Caco-2 (cell line): Measurements from ENCODE around the gene HOXC10. TPM values are rescaled to one million over a fixed set of nuclear protein-coding genes. Genes with fewer than 3 reads are reported as not detected.

Experiments used
- BruUV-seq: library from RNA; stranded (reverse); fragments of 400-500 nt; replicated peaks from 2 replicates; lab custom pipeline; 2021; lab: Mats Ljungman, UMichigan
- CTCF ChIA-PET: fragments of 300-600 bp; sonication (Branson Sonifier 250); formaldehyde crosslinking; loops from one replicate; lab custom pipeline; 2022; ENCODE audit warnings: antibody characterized with exemption; lab: Charles Lee
- POLR2A ChIA-PET: fragments of 300-600 bp; sonication (Branson Sonifier 250); formaldehyde crosslinking; loops from one replicate; lab custom pipeline; 2022; ENCODE audit warnings: antibody characterized with exemption; lab: Charles Lee
- DNase-seq, 2 experiments: peaks; one replicate each; pipeline versions ENCODE4 v3.0.0 to v3.0.0-alpha.2; 2020 to 2022
- H3K27me3 ChIP-seq: replicated peaks from 2 replicates; pipeline ENCODE4 v1.6.0; 2011; ENCODE audit warnings: low read length; ENCODE audit not compliant: control insufficient read depth, insufficient read depth
- H3K36me3 ChIP-seq: 2 replicates; pipeline ENCODE4 v1.5.1; 2011; ENCODE audit warnings: low read length; ENCODE audit not compliant: control insufficient read depth, insufficient read depth
- H3K4me1 ChIP-seq: fragments of 250-450 bp; sonication (Bioruptor Pico); 2 replicates; pipeline ENCODE4 v1.5.1; 2020; ENCODE audit warnings: mild to moderate bottlenecking
- H3K4me3 ChIP-seq: 2 replicates; pipeline ENCODE4 v1.5.1; 2011; ENCODE audit warnings: low read depth, mild to moderate bottlenecking, control low read depth, low read length
- H3K9me3 ChIP-seq: fragments of 250-450 bp; sonication (Bioruptor Pico); 2 replicates; pipeline ENCODE4 v1.5.1; 2020; ENCODE audit warnings: mild to moderate bottlenecking, moderate library complexity
- H3K27ac Mint-ChIP-seq: one replicate; pipeline ENCODE4 v1.8.0; 2022; ENCODE audit warnings: mixed read lengths; ENCODE audit not compliant: unreplicated experiment
- H3K27me3 Mint-ChIP-seq: one replicate; pipeline ENCODE4 v1.8.0; 2022; ENCODE audit warnings: mixed read lengths; ENCODE audit not compliant: insufficient read depth, unreplicated experiment
- H3K36me3 Mint-ChIP-seq: one replicate; pipeline ENCODE4 v1.8.0; 2022; ENCODE audit warnings: mild to moderate bottlenecking, mixed read lengths; ENCODE audit not compliant: insufficient read depth, unreplicated experiment
- H3K4me1 Mint-ChIP-seq: one replicate; pipeline ENCODE4 v1.8.0; 2022; ENCODE audit warnings: low read depth, mixed read lengths; ENCODE audit not compliant: unreplicated experiment
- H3K4me3 Mint-ChIP-seq: one replicate; pipeline ENCODE4 v1.8.0; 2022; ENCODE audit warnings: mild to moderate bottlenecking, moderate library complexity, mixed read lengths; ENCODE audit not compliant: unreplicated experiment
- H3K9me3 Mint-ChIP-seq: one replicate; pipeline ENCODE4 v1.8.0; 2022; ENCODE audit warnings: mixed read lengths; ENCODE audit not compliant: unreplicated experiment
- intact Hi-C: fragments of 100-400 bp; cut with micrococcal nuclease; formaldehyde crosslinking; loops from one replicate; pipeline ENCODE4 v1.10.0; 2022; ENCODE audit not compliant: unreplicated experiment
- total RNA-seq: library from RNA; stranded (reverse); gene quantifications from 2 replicates; pipeline ENCODE4 v1.2.3, GENCODE V29; 2022
- TF ChIP-seq, protein P1 (sequence below), 2 experiments: fragments of 200-600 bp in 1 of 2; IDR thresholded peaks; 1 replicate in 1 of 2; 2 replicates in 1 of 2; pipeline versions ENCODE4 v1.5.1 to v1.8.0; 2011 to 2022; ENCODE audit warnings: antibody characterized with exemption in 1 of 2, control low read depth in 1 of 2, inconsistent platforms in 1 of 2, low read depth in 1 of 2, low read length in 1 of 2, mild to moderate bottlenecking in 1 of 2, moderate library complexity in 1 of 2; ENCODE audit not compliant: insufficient read depth in 1 of 2, severe bottlenecking in 1 of 2, unreplicated experiment in 1 of 2

The HOXC10 gene
- total RNA-seq, 1 experiment from 2014 or later, result 4.0 TPM

DNA sequence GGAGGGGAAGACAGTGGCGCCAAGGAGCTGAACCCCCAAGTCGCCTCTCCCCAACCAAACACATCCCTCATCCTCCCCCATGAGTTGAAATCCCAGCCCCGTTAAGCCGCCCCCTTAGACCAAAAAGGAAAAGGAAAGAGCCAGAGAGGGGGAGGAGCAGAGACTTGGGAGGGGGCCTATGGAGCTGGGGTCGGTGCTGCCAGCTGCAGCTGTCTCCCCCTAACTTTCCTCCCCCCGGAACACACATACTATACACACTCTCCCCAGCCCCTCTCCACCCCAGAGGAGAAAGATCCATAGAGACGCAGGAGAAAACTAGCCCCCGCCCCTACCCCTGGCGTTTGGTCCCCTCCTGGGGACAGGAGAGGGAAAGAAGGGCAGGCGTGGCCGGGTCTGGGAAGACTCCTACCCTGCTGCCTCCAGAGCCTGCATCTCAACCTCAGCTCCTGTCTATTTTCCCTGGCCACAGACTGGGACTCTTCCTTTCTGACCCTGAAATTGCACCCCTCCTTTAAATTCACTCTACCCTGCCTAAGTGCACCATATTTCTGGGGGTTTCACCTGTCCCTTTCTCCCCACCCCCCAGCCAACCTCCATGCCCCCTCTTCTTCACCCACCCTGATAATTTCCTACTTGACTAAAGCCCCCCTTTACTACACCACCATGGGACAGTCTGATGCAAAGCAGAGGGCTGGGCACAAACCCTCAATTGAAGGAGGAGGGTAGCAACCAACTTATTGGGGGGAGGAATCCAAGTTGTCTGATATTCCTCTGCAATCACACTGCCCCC lies 13.4 kb downstream of the HOXC10 start:
- Histone ChIP-seq H3K4me1 (peaks cover 6% of the 10 kb centered on the region), H3K4me3 (no peak overlapping the region), H3K9me3 (no peaks in the 10 kb centered on the region), H3K36me3 (no peaks in the 10 kb centered on the region), H3K27me3 (no peaks in the 10 kb centered on the region)
- intact Hi-C loops, result no loop called here
- DNase-seq, result no peak
- H3K4me3 Mint-ChIP-seq, result no peak overlapping the region
- ChIA-PET POLR2A (no interaction called here), CTCF (no interaction called here)
- BruUV-seq, result no TSS peak
- TF ChIP-seq, protein P1, sequence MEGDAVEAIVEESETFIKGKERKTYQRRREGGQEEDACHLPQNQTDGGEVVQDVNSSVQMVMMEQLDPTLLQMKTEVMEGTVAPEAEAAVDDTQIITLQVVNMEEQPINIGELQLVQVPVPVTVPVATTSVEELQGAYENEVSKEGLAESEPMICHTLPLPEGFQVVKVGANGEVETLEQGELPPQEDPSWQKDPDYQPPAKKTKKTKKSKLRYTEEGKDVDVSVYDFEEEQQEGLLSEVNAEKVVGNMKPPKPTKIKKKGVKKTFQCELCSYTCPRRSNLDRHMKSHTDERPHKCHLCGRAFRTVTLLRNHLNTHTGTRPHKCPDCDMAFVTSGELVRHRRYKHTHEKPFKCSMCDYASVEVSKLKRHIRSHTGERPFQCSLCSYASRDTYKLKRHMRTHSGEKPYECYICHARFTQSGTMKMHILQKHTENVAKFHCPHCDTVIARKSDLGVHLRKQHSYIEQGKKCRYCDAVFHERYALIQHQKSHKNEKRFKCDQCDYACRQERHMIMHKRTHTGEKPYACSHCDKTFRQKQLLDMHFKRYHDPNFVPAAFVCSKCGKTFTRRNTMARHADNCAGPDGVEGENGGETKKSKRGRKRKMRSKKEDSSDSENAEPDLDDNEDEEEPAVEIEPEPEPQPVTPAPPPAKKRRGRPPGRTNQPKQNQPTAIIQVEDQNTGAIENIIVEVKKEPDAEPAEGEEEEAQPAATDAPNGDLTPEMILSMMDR (IDR thresholded peaks at IDR 0.05; ENCODE audit: insufficient read depth in 1 of 2, low read depth in 1 of 2, low read length in 1 of 2, severe bottlenecking in 1 of 2, unreplicated experiment in 1 of 2), result no peak
- H3K27ac Mint-ChIP-seq, result no peak overlapping the region
- H3K9me3 Mint-ChIP-seq, result no peaks in the 10 kb centered on the region
- H3K27me3 Mint-ChIP-seq, result no peaks in the 10 kb centered on the region
- H3K36me3 Mint-ChIP-seq, result peaks cover 13% of the 10 kb centered on the region
- no peaks in the 10 kb centered on the region for H3K4me1 Mint-ChIP-seq

- no peaks in the 10 kb centered on the region for H3K27me3 ChIP-seq
- no peak overlapping the region for H3K4me3 ChIP-seq
- Mint-ChIP-seq H3K27ac (no peak overlapping the region), H3K4me1 (peaks cover 5% of the 10 kb centered on the region), H3K9me3 (no peaks in the 10 kb centered on the region), H3K27me3 (no peaks in the 10 kb centered on the region), H3K36me3 (peaks cover 7% of the 10 kb centered on the region), H3K4me3 (no peak overlapping the region)
- ChIA-PET CTCF (no interaction called here), POLR2A (no interaction called here)
- no peaks in the 10 kb centered on the region for H3K9me3 ChIP-seq
- no TSS peak for BruUV-seq
- intact Hi-C loops, result no loop called here
- H3K36me3 ChIP-seq, result no peaks in the 10 kb centered on the region
- H3K4me1 ChIP-seq, result peaks cover 6% of the 10 kb centered on the region
- TF ChIP-seq, protein P1 (IDR thresholded peaks at IDR 0.05; ENCODE audit: insufficient read depth in 1 of 2, low read depth in 1 of 2, low read length in 1 of 2, severe bottlenecking in 1 of 2, unreplicated experiment in 1 of 2), result no peak
- DNase-seq, result no peak
Observed at GRCh38 chr12:53998900-53999236, 13.9 kb downstream of the HOXC10 start.

DNA sequence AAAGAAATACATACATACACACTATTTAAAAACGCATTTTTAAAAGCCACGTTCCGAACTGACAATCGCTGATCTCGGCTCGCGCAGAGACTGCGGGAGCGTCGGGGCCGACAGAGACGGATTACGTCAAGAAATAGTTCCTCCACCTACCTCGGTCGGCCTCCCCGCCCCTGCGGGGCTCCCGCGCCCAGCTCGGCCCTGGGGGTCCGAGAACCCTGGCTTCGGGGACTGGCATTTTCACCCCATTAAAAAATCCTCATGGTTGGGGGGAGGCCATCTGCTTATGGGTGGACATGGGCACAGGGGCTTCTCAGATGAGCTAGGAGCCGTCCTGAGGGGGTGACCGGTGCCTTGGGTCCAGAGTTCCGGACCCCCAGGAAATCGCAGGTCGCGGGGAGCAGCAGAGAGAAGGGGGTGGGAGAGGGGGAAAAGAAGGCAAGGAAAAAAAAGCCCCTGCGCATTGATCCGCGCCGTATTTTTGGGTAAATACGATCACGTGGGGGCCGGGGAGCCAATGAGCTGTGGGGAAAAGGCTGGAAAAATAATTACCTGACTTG lies 14.7 kb downstream of the HOXC10 start:
- POLR2A ChIA-PET, result no interaction called here
- no peak overlapping the region for H3K4me3 ChIP-seq

More for the DNA sequence above, 14.7 kb downstream of the HOXC10 start:
- H3K27me3 Mint-ChIP-seq, result no peaks in the 10 kb centered on the region
- BruUV-seq, result no TSS peak
- CTCF ChIA-PET, result interaction anchor here (0.6 to 1.0 kb wide), 2 partner anchors 9 to 71 kb away, joined by 3 to 4 read pairs; partner anchors contain the start of gene HOXC8
- intact Hi-C loops, result no loop called here
- no peaks in the 10 kb centered on the region for H3K9me3 Mint-ChIP-seq
- Histone ChIP-seq H3K9me3 (no peaks in the 10 kb centered on the region), H3K27me3 (no peaks in the 10 kb centered on the region), H3K4me1 (peaks cover 6% of the 10 kb centered on the region), H3K36me3 (no peaks in the 10 kb centered on the region)
- TF ChIP-seq, protein P1 (IDR thresholded peaks at IDR 0.05; ENCODE audit: insufficient read depth in 1 of 2, low read depth in 1 of 2, low read length in 1 of 2, severe bottlenecking in 1 of 2, unreplicated experiment in 1 of 2), result no peak
- peak overlapping the region; percentile 58 for H3K4me3 Mint-ChIP-seq
- no peak overlapping the region for H3K27ac Mint-ChIP-seq
- peaks cover 7% of the 10 kb centered on the region for H3K4me1 Mint-ChIP-seq
- peaks cover 5% of the 10 kb centered on the region for H3K36me3 Mint-ChIP-seq
- DNase-seq, result no peak
